Smooth muscle cell (in vitro differentiated cells): ENCODE data around the gene COL4A2. TPM values are rescaled to one million over a fixed set of nuclear protein-coding genes. Genes with fewer than 3 reads are reported as not detected.

Experiments used
- DNase-seq: peaks from one replicate; lab custom pipeline; 2025; ENCODE audit not compliant: unreplicated experiment; lab: John Stamatoyannopoulos, UW
- H2AFZ ChIP-seq: fragments of 200-600 bp; sonication (generic); 2 replicates; pipeline ENCODE4 v1.6.0; 2016; ENCODE audit warnings: antibody characterized with exemption, low read depth, mild to moderate bottlenecking
- H3F3A ChIP-seq: fragments of 200-600 bp; sonication (generic); 2 replicates; pipeline ENCODE4 v1.6.0; 2017; ENCODE audit warnings: antibody characterized with exemption, low read depth
- H3K27ac ChIP-seq: fragments of 200-600 bp; sonication (generic); 2 replicates; pipeline ENCODE4 v1.5.1; 2016; ENCODE audit warnings: low read depth, mild to moderate bottlenecking
- H3K27me3 ChIP-seq: fragments of 200-600 bp; sonication (generic); 2 replicates; pipeline ENCODE4 v1.6.1; 2016; ENCODE audit warnings: low read depth, mild to moderate bottlenecking
- H3K36me3 ChIP-seq: fragments of 200-600 bp; sonication (generic); 2 replicates; pipeline ENCODE4 v1.5.1; 2016; ENCODE audit warnings: low read depth
- H3K4me1 ChIP-seq: fragments of 200-600 bp; sonication (generic); 2 replicates; pipeline ENCODE4 v1.5.1; 2016; ENCODE audit warnings: low read depth
- H3K4me2 ChIP-seq: fragments of 200-600 bp; sonication (generic); 2 replicates; pipeline ENCODE4 v1.6.0; 2016; ENCODE audit warnings: mild to moderate bottlenecking
- H3K4me3 ChIP-seq: fragments of 200-600 bp; sonication (generic); 2 replicates; pipeline ENCODE4 v1.5.1; 2016; ENCODE audit warnings: mild to moderate bottlenecking
- H3K79me2 ChIP-seq: fragments of 200-600 bp; sonication (generic); 2 replicates; pipeline ENCODE4 v1.6.0; 2016; ENCODE audit warnings: low read depth, mild to moderate bottlenecking
- H3K9ac ChIP-seq: fragments of 200-600 bp; sonication (generic); 2 replicates; pipeline ENCODE4 v1.6.0; 2016; ENCODE audit warnings: low read depth
- H3K9me3 ChIP-seq: fragments of 200-600 bp; sonication (generic); replicated peaks from 2 replicates; pipeline ENCODE4 v1.5.1; 2016; ENCODE audit warnings: low read depth
- H4K20me1 ChIP-seq: fragments of 200-600 bp; sonication (generic); 2 replicates; pipeline ENCODE4 v1.6.0; 2016; ENCODE audit warnings: low read depth
- WGBS: methylation state at CpG from one replicate; pipeline ENCODE4 v1.1.7; 2016; ENCODE audit warnings: low lambda C conversion rate; 5-methylcytosine and 5-hydroxymethylcytosine counted together
- polyA plus RNA-seq: library from polyadenylated mRNA; unstranded; fragments of >200 nt; fragmentation: Nextera tagmentation; extraction: Ambion mirVana; gene quantifications from 2 replicates; pipeline ENCODE4 v1.2.1, GENCODE V29; 2016
- total RNA-seq: library from RNA; depleted of rRNA; stranded (reverse); fragments of >200 nt; gene quantifications from 2 replicates; pipeline ENCODE4 v1.2.3, GENCODE V29; 2014
- TF ChIP-seq, protein P1 (sequence below): fragments of 200-600 bp; sonication (generic); IDR thresholded peaks from 2 replicates; pipeline ENCODE4 v1.5.1; 2017; ENCODE audit warnings: borderline replicate concordance, mild to moderate bottlenecking, antibody characterized with exemption; ENCODE audit not compliant: insufficient read depth, poor library complexity, severe bottlenecking

Gene COL4A2
- total and polyA plus RNA-seq, 2 experiments from 2014 or later: 1,456 to 2,786 TPM

DNA sequence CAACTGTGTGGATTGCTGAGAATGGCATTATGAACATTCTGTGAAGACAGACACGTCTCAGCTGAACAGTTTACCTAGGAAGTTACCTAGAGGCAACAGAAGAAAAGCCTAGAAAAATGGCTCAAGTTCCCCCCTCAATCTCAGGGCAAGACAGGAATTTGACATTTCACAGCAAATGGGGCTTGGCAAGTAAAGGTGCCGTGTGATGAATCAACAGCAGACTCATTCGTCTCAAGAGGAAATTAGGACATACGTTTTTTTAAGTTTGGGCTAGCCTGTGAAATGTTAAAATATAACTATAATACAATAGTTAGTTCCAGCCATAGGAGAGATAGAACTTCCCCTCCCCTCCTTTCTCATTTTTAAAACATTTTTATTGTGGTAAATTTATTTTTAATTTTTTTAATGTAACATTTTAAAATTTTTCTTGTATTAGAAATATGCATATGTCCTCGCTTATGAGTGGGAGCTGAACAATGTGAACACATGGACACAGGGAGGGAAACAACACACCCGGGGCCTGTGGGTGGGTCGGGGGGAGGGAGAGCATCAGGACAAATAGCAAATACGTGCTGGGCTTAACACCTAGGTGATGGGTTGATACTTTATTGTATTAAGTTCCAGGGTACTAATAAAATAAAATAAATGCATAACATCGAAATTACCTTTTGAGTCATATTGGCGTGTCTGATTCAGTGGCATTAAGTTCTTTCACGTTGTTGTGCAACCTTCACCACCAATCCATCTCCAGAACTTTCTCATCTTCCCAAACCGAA, 116.0 kb downstream of the COL4A2 start:
- Histone ChIP-seq H3F3A (peaks cover 69% of the 10 kb centered on the region), H3K36me3 (peaks cover 15% of the 10 kb centered on the region), H4K20me1 (no peaks in the 10 kb centered on the region), H3K9ac (peak overlapping the region; percentile 42), H3K4me2 (peak overlapping the region; percentile 56), H2AFZ (no peak overlapping the region), H3K4me3 (no peak overlapping the region), H3K27ac (peak overlapping the region; percentile 92), H3K4me1 (peaks cover 44% of the 10 kb centered on the region), H3K79me2 (peaks cover 52% of the 10 kb centered on the region), H3K9me3 (no peaks in the 10 kb centered on the region), H3K27me3 (no peaks in the 10 kb centered on the region)
- no peak for DNase-seq
- WGBS: 44% methylated on average over 12 of the region's 12 CpGs
- TF ChIP-seq, protein P1, sequence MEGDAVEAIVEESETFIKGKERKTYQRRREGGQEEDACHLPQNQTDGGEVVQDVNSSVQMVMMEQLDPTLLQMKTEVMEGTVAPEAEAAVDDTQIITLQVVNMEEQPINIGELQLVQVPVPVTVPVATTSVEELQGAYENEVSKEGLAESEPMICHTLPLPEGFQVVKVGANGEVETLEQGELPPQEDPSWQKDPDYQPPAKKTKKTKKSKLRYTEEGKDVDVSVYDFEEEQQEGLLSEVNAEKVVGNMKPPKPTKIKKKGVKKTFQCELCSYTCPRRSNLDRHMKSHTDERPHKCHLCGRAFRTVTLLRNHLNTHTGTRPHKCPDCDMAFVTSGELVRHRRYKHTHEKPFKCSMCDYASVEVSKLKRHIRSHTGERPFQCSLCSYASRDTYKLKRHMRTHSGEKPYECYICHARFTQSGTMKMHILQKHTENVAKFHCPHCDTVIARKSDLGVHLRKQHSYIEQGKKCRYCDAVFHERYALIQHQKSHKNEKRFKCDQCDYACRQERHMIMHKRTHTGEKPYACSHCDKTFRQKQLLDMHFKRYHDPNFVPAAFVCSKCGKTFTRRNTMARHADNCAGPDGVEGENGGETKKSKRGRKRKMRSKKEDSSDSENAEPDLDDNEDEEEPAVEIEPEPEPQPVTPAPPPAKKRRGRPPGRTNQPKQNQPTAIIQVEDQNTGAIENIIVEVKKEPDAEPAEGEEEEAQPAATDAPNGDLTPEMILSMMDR: no peak

DNA sequence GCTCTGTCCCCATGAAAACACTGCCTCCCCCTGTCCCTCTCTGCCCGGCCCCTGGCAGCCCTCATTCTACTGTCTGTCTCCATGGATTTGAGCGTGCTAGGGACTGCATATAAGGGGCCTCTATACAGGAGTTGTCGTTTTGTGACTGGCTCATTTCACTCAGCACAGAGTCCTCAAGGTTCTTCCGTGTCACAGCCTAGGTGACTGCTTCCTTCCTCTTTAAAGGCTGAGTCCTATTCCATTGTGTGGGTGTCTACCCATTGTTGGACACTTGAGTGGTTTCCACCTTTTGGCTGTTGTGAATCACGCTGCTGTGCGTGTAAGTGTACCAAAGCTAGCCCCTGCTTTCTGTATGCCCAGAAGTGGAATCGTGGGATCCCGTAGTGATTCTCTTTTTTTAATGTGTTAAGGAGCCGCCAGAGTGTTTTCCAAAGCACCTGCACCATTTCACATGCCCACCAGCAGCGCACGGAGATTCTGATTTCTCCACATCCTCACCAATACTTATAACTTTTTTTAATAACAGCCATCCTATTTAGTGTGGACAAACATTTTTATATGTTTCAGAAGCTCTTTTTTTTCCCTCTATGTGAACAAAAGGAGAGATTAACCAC, 116.7 kb downstream of the COL4A2 start:
- DNase-seq: no peak
- Histone ChIP-seq H3K9me3 (no peaks in the 10 kb centered on the region), H3K4me3 (no peak overlapping the region), H4K20me1 (no peaks in the 10 kb centered on the region), H2AFZ (no peak overlapping the region), H3K4me1 (peaks cover 37% of the 10 kb centered on the region), H3K36me3 (peaks cover 20% of the 10 kb centered on the region), H3K9ac (peak overlapping the region; percentile 9), H3K4me2 (peak overlapping the region; percentile 56), H3K79me2 (peaks cover 45% of the 10 kb centered on the region), H3K27ac (peak overlapping the region; percentile 92), H3F3A (peaks cover 69% of the 10 kb centered on the region), H3K27me3 (no peaks in the 10 kb centered on the region)
- 87% methylated on average over 11 of the region's 11 CpGs for WGBS
- TF ChIP-seq, protein P1: no peak

DNA sequence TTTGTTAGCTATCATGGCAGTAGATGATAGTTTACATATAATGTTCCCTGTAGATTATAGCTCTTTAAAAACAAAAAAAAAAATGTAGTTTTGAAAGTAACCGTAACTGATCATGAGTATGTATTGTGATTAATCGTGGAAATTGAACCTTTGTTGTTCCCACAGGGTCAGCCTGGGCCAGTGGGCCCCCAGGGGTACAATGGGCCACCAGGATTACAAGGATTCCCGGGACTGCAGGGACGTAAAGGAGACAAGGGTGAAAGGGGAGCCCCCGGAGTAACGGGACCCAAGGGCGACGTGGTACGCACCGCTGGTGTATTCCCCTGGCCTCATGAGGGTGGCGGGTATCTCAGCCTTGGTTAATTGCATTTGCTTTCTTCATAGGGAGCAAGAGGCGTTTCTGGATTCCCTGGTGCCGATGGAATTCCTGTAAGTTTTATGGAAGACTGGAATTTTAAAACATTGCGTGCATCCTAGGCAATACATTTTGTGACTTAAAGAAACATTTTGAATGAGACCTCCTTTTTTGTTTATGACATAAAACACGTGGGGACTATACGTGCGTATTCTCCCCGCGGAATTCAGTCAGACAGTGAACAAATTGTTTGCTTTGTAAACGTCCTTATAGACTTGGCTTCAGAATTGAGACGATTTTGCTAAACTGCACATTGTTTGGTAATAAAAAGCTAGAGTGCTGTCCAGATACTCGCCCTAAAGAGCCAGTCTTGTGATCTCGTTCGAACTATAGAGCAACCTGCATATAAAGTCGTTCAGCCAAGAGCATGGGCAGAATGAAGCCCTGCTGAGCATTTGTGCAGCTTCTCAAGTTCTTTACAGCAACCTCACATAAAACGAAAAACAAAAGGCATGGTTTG, 117.7 kb downstream of the COL4A2 start:
- Histone ChIP-seq H3F3A (peaks cover 68% of the 10 kb centered on the region), H3K9me3 (no peaks in the 10 kb centered on the region), H3K79me2 (peaks cover 47% of the 10 kb centered on the region), H3K4me1 (peaks cover 32% of the 10 kb centered on the region), H3K4me3 (no peak overlapping the region), H3K9ac (peak overlapping the region; percentile 11), H3K4me2 (peak overlapping the region; percentile 56), H3K27ac (peak overlapping the region; percentile 92), H3K27me3 (no peaks in the 10 kb centered on the region), H2AFZ (no peak overlapping the region), H3K36me3 (peaks cover 30% of the 10 kb centered on the region), H4K20me1 (peaks cover 3% of the 10 kb centered on the region)
- WGBS: 64% methylated on average over 26 of the region's 26 CpGs
- no peak for DNase-seq
- TF ChIP-seq, protein P1: no peak
